HT1080 (cell line): ENCODE results near the gene ATP11A. TPM values are rescaled to one million over a fixed set of nuclear protein-coding genes. Genes with fewer than 3 reads are reported as not detected.

Experiments
- DNase-seq: peaks from one replicate; pipeline ENCODE4 v3.0.0-alpha.2; 2015; ENCODE audit warnings: low read depth
- total RNA-seq: library from RNA; depleted of rRNA; stranded (reverse); fragments of >200 nt; shearing (Covaris generic); gene quantifications from 2 replicates; pipeline ENCODE4 v1.2.3, GENCODE V29; 2014

ATP11A gene
- total RNA-seq, 1 experiment from 2014 or later = 7.7 TPM

GRCh38 chr13:112890316-112891145, 200.7 kb downstream of the ATP11A start:
- DNase-seq = no peak

- no peak for DNase-seq
Observed at GRCh38 chr13:112891477-112892401, 201.9 kb downstream of the ATP11A start.

GRCh38 chr13:112892426-112893206, 202.8 kb downstream of the ATP11A start:
- no peak for DNase-seq

- DNase-seq = no peak
Observed at GRCh38 chr13:112893207-112893569, 203.3 kb downstream of the ATP11A start.

- no peak for DNase-seq
Observed at GRCh38 chr13:112893570-112894422, 204.0 kb downstream of the ATP11A start.

- no peak for DNase-seq
Observed at GRCh38 chr13:112894423-112894672, 204.5 kb downstream of the ATP11A start.

- DNase-seq = no peak
Observed at GRCh38 chr13:112894673-112895481, 205.0 kb downstream of the ATP11A start.

GRCh38 chr13:112895521-112896465, 206.0 kb downstream of the ATP11A start:
- no peak for DNase-seq

- no peak for DNase-seq
Observed at GRCh38 chr13:112896736-112897602, 207.1 kb downstream of the ATP11A start.

GRCh38 chr13:112897603-112897955, 207.7 kb downstream of the ATP11A start:
- DNase-seq = no peak

GRCh38 chr13:112897956-112898620, 208.2 kb downstream of the ATP11A start:
- DNase-seq = no peak

GRCh38 chr13:112898621-112899280, 208.9 kb downstream of the ATP11A start:
- DNase-seq = no peak

- no peak for DNase-seq
Observed at GRCh38 chr13:112899281-112900225, 209.7 kb downstream of the ATP11A start.

- DNase-seq = no peak
Observed at GRCh38 chr13:112900226-112900600, 210.4 kb downstream of the ATP11A start.

- DNase-seq = no peak
Observed at GRCh38 chr13:112900691-112901091, 210.9 kb downstream of the ATP11A start.
